GM19328 (cell line): ENCODE measurements around the gene TARP.
A peak's percentile ranks its signal among the peaks of the same experiment; 100 is the strongest.
"Not testable (repeated sequence)": the region's sequence is repeated elsewhere in the genome, so short reads cannot be mapped to it uniquely, and the experiment has no call there.

Experiments used
- ATAC-seq: cut with Tn5 transposase; IDR thresholded peaks from one replicate; pipeline ENCODE4 v1.9.1; 2021; ENCODE audit warnings: mild to moderate bottlenecking, moderate library complexity; ENCODE audit not compliant: unreplicated experiment

Gene TARP

GRCh38 chr7:38263274-38263673, 10.2 kb downstream of the TARP start:
- ATAC-seq: not testable (repeated sequence)

DNA sequence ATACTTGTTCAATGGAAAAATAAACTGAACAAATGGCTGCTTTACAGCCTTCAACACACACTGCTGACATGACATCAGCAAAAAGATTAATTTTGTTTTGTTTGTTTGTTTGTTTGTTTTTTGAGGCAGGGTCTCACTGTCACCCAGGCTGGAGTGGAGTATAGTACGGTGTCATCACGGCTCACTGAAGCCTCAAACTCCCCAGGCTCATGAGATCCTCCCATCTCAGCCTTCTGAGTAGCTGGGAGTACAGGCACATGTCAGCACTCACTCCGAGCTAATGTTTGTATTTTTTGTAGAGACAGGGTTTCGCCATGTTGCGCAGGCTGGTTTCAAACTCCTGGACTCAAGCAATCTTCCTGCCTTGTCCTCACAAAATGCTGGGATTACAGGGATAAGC, 10.9 kb downstream of the TARP start:
- ATAC-seq: no peak

DNA sequence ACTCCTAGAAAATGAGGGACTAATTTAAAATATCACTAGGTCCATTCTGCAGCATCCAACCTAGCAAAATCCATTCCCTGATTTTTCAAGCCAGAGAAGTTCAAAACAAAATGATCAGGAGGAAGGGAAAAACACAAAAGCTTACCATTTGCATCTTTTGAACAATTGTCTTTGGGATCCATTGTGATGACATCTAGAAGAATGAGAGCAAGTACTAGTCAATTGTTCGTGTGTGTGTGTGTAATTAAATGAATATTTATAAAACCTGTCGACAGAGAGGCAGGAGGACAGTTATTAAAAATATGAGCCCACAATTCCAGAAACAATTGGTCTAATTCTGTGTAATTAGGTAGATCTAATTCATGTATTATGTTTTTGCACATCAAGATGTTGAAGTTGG, 11.4 kb downstream of the TARP start:
- ATAC-seq: not testable (repeated sequence)

DNA sequence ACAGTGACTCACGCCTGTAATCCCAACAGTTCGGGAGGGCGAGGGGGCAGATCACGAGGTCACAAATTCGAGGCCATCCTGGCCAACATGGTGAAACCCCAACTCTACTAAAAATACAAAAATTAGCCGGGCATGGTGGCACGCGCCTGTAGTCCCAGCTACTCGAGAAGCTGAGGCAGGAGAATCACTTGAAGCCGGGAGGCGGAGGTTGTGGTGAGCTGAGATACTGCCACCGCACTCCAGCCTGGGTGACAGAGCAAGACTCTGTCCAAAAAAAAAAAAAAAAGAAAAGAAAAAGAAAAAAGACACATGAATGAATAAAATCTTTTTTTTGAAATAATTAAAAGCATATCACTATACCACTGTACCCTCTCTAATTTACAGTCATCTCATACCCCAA, 11.8 kb downstream of the TARP start:
- not testable (repeated sequence) for ATAC-seq

DNA sequence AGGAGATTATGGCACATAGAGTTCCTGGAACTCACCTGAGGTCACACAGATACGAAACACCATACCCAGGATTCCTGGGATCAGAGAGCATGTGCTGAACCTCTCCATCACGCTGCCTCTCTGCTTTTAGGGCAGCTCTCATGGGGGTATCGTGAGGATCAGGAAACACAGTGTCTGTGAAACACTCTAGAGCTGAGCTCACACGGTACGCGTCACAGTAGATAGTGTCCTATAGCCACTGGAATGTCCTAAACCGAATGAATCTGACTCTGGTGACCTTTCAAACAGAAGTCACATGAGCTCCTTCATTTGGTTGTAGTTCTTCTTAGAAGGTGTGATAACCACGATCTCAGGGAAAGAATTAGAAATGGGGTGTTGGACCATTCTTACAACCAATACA, 14.3 kb downstream of the TARP start:
- not testable (repeated sequence) for ATAC-seq

- no peak for ATAC-seq
Measured at GRCh38 chr7:38257350-38257677, 16.1 kb downstream of the TARP start.

DNA sequence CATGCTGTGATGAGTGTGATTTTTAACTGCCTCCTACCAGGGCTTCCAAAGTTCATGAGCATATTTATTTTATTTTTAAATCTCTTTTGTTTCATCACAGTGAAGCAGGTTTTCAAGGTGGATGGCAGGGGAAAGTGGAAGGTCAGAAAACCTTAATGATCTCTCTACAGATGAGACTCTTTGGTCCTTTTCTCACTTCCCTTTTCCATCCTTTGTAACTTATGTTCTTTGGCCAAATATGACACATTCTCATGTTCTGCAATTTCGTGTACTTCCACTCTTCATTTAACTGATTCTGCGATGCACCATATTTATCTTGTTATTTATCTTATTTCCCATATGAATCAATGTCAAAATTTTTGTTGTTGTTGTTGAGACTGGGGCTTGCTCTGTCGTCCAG, 23.6 kb downstream of the TARP start:
- ATAC-seq: peak; percentile 75

- ATAC-seq: no peak
Measured at GRCh38 chr7:38248069-38248567, 25.3 kb downstream of the TARP start.

- no peak for ATAC-seq
Measured at GRCh38 chr7:38245409-38245977, 27.9 kb downstream of the TARP start.

GRCh38 chr7:38244516-38244915, 28.9 kb downstream of the TARP start:
- no peak for ATAC-seq

GRCh38 chr7:38243345-38243744, 30.1 kb downstream of the TARP start:
- ATAC-seq: not testable (repeated sequence)

DNA sequence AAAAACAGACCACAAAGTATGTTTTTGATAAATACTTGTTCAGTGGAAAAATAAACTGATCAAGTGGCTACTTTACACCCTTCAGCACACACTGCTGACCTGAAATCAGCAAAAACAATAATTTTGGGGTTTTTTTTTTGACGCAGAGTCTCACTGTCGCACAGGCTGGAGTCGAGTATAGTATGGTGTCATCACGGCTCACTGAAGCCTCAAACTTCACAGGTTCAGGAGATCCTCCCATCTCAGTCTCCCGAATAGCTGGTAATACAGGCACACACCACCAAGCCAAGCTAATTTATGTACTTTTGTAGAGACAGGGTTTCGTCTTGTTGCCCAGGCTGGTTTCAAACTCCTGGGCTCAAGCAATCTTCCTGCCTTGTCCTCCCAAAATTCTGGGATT, 30.6 kb downstream of the TARP start:
- ATAC-seq: no peak

- ATAC-seq: no peak
Measured at GRCh38 chr7:38241071-38241470, 32.4 kb downstream of the TARP start.

- not testable (repeated sequence) for ATAC-seq
Measured at GRCh38 chr7:38239129-38239528, 34.3 kb downstream of the TARP start.

DNA sequence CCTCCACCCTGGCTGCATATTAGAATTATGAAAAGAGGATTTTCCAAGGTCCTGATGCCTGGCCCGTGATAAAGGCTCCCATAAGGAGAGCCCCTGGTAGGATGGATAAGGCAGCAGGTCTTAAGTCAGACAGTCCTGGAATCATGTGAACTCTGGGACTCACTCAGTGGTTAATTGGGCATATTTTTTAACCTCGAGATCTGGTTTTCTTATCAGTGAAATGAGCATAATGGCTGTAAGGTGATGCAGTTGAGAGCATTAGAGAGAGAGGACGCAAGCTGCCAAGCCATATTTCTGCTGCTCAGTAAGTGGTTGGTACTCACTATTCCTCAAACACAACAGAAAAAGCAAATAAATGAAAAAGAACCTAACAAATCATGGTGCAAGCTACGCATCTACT, 37.8 kb downstream of the TARP start:
- ATAC-seq: no peak

GRCh38 chr7:38234759-38235158, 38.7 kb downstream of the TARP start:
- not testable (repeated sequence) for ATAC-seq

- ATAC-seq: peak; percentile 72
Measured at GRCh38 chr7:38232502-38233366, 40.7 kb downstream of the TARP start.

DNA sequence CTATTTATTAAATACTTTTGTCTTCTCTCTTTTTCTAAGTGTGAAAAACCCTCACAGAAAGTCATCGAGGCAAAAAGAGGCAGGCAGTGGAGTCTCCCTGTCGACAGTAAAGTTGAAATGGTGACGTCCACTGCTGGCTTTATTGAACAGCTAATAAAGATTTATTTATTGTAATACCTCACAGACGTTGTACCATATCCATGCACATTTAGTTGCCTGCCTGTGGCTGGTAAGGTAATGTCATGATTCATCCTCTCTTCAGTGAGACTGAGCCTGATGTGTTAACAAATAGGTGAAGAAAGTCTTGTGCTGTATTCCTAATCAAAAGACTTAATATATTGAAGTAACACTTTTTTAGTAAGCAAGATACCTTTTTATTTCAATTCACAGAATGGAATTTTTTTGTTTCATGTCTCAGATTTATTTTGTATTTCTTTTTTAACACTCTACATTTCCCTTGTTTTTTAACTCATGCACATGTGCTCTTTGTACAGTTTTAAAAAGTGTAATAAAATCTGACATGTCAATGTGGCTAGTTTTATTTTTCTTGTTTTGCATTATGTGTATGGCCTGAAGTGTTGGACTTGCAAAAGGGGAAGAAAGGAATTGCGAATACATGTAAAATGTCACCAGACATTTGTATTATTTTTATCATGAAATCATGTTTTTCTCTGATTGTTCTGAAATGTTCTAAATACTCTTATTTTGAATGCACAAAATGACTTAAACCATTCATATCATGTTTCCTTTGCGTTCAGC, 43.4 kb downstream of the TARP start:
- ATAC-seq: no peak

DNA sequence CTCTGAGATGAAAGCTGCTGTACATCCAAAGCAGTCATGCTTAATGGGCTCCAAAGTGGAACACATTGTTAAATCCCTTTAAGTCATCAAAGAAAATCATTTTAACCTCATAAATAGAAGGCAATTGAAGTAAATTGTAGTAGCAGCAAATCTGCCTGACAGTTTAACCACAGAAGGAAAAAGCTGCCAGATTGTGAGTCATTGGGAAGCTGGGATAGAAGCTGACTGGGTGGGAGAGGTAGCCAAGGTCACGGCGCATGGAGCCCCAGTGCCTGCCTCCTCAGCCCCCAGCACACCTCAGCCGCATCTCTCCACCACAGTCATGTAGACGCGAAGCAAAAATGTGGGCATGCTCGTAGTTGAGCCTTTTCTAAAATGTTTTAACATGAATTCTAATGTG, 44.0 kb downstream of the TARP start:
- ATAC-seq: no peak

- ATAC-seq: no peak
Measured at GRCh38 chr7:38224392-38224791, 49.0 kb downstream of the TARP start.

DNA sequence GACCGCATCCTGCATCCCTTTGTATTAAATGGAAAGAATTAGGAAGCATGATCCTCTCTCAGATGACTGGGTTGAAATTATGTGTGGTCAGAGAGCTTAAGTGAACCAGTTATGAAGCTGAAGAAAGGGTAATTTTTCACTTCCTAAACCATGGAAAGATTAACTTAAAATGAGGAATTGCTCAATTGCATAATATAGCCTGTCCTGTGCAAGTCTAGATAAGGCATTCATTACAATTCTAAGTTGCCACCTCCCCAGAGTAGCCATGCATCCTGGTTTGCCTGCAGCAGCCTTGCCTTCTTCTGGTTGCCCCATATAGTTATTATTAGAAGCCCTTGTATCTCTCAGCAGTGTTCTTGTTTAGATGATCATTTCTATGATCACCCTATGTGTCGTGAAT, 50.1 kb downstream of the TARP start:
- no peak for ATAC-seq
